Natural killer cell (primary cell): ENCODE measurements around the gene LEMD3. TPM values are rescaled to one million over a fixed set of nuclear protein-coding genes. Genes with fewer than 3 reads are reported as not detected.

ENCODE experiments used
- ATAC-seq, 3 donors: fragments of 150-1000 bp in 2 of 3; fragments of 200-7000 bp in 1 of 3; cut with Tn5 transposase; 1 replicate in 1 of 3; 2 replicates in 2 of 3; pipeline ENCODE4 v1.10.0; 2021; ENCODE audit warnings: mild to moderate bottlenecking in 2 of 3, moderate library complexity in 2 of 3
- DNase-seq, 2 donors: peaks; one replicate each; pipeline versions ENCODE4 v3.0.0 to v3.0.0-alpha.2; 2013 to 2021; ENCODE audit warnings: mixed read lengths in 1 of 2
- H3K27ac ChIP-seq: one replicate; pipeline ENCODE4 v1.5.1; 2013; ENCODE audit warnings: mild to moderate bottlenecking, low read length
- H3K27me3 ChIP-seq: one replicate; pipeline ENCODE4 v1.6.1; 2013; ENCODE audit warnings: low read length; ENCODE audit not compliant: control insufficient read depth, insufficient read depth
- H3K36me3 ChIP-seq: one replicate; pipeline ENCODE4 v1.6.1; 2013; ENCODE audit warnings: low read length; ENCODE audit not compliant: control insufficient read depth, insufficient read depth
- H3K4me1 ChIP-seq: one replicate; pipeline ENCODE4 v1.6.1; 2013; ENCODE audit warnings: low read length; ENCODE audit not compliant: control insufficient read depth, insufficient read depth
- H3K4me3 ChIP-seq: one replicate; pipeline ENCODE4 v1.5.1; 2013; ENCODE audit warnings: low read length
- H3K9me3 ChIP-seq: one replicate; pipeline ENCODE4 v1.6.1; 2013; ENCODE audit warnings: low read length; ENCODE audit not compliant: control insufficient read depth, insufficient read depth
- H3K27ac Mint-ChIP-seq, 2 donors: one replicate each; pipeline ENCODE4 v1.8.0; 2022; ENCODE audit warnings: mild to moderate bottlenecking in 2 of 2, mixed read lengths in 2 of 2, moderate library complexity in 1 of 2
- H3K27me3 Mint-ChIP-seq, 2 donors: one replicate each; pipeline ENCODE4 v1.8.0; 2022; ENCODE audit warnings: low read depth in 2 of 2, mixed read lengths in 2 of 2
- H3K36me3 Mint-ChIP-seq: one replicate; pipeline ENCODE4 v1.8.0; 2022; ENCODE audit warnings: mixed read lengths
- H3K4me1 Mint-ChIP-seq, 2 donors: one replicate each; pipeline ENCODE4 v1.8.0; 2022; ENCODE audit warnings: mixed read lengths in 2 of 2
- H3K4me3 Mint-ChIP-seq: one replicate; pipeline ENCODE4 v1.8.0; 2022; ENCODE audit warnings: mild to moderate bottlenecking, moderate library complexity, mixed read lengths
- H3K9me3 Mint-ChIP-seq, 2 donors: one replicate each; pipeline ENCODE4 v1.8.0; 2022; ENCODE audit warnings: mixed read lengths in 2 of 2
- CTCF ChIP-seq: fragments of 200-600 bp; IDR thresholded peaks from one replicate; pipeline ENCODE4 v1.8.0; 2022; ENCODE audit warnings: antibody characterized with exemption
- WGBS: methylation state at CpG from one replicate; pipeline ENCODE4 v1.1.7; 2013; ENCODE audit warnings: missing lambda C conversion rate; ENCODE audit not compliant: insufficient coverage; 5-methylcytosine and 5-hydroxymethylcytosine counted together
- intact Hi-C: fragments of 100-400 bp; cut with micrococcal nuclease; formaldehyde crosslinking; loops from one replicate; pipeline ENCODE4 v1.14.2; 2022
- total RNA-seq, 4 donors: library from RNA; stranded (reverse); fragments of 120-200 nt in 1 of 4; gene quantifications; one replicate each; pipeline versions ENCODE4 v1.2.3 to v1.2.4, GENCODE V29; 2013 to 2022

LEMD3 gene
- total RNA-seq, 3 donors from 2014 or later (not counting 1 experiment from before 2014, with no cell fraction given), result 67.3 to 76.2 (median 71.1) TPM

- Histone ChIP-seq H3K4me3 (no peak overlapping the region), H3K27me3 (peaks cover 2% of the 10 kb centered on the region), H3K4me1 (peaks cover 6% of the 10 kb centered on the region), H3K27ac (no peak overlapping the region), H3K9me3 (no peaks in the 10 kb centered on the region), H3K36me3 (no peaks in the 10 kb centered on the region)
- DNase-seq (no peak), ATAC-seq (no peak)
- 33% methylated on average over 1 of the region's 1 CpG for WGBS
- H3K9me3 Mint-ChIP-seq, result peaks cover 2 to 5% of the 10 kb centered on the region in 2 donors
- no peaks in the 10 kb centered on the region for H3K36me3 Mint-ChIP-seq
- no peak overlapping the region for H3K4me3 Mint-ChIP-seq
- peaks cover 11 to 34% of the 10 kb centered on the region in 2 donors for H3K27me3 Mint-ChIP-seq
- intact Hi-C loops, result no loop called here
- TF ChIP-seq CTCF, result no peak
- H3K27ac Mint-ChIP-seq, result no peak overlapping the region
- H3K4me1 Mint-ChIP-seq, result peaks cover 6 to 11% of the 10 kb centered on the region in 2 donors
Measured at GRCh38 chr12:65296508-65297265, 127.3 kb downstream of the LEMD3 start.

Other genes starting within 250 kb of the LEMD3 start
- gene WIF1, start 48.3 kb upstream of the LEMD3 start, total RNA-seq, result not detected
- gene MSRB3, start 109.1 kb downstream of the LEMD3 start, total RNA-seq, result 1 to 10 TPM; 2.4 to 3.4 (median 3.1) TPM